NT2/D1 (cell line): ENCODE results near the gene RND2.

Experiments used
- DNase-seq: peaks from one replicate; pipeline ENCODE4 v3.0.0-alpha.2; 2011; ENCODE audit warnings: low read depth, low spot score
- H3K27me3 ChIP-seq: 2 replicates; pipeline ENCODE4 v1.6.0; 2011; ENCODE audit warnings: mild to moderate bottlenecking; ENCODE audit not compliant: insufficient read length, insufficient read depth
- H3K36me3 ChIP-seq: 2 replicates; pipeline ENCODE4 v1.6.1; 2011; ENCODE audit warnings: mild to moderate bottlenecking, low read length, mixed read lengths; ENCODE audit not compliant: insufficient read depth, insufficient read length
- H3K4me1 ChIP-seq: 2 replicates; pipeline ENCODE4 v1.5.1; 2011; ENCODE audit not compliant: insufficient read depth, insufficient read length
- H3K4me3 ChIP-seq: 2 replicates; pipeline ENCODE4 v1.5.1; 2011; ENCODE audit warnings: low read depth; ENCODE audit not compliant: insufficient read length
- H3K9ac ChIP-seq: 2 replicates; pipeline ENCODE4 v1.6.0; 2011; ENCODE audit warnings: low read depth; ENCODE audit not compliant: insufficient read length
- H3K9me3 ChIP-seq: 2 replicates; pipeline ENCODE4 v1.5.1; 2011; ENCODE audit warnings: mild to moderate bottlenecking, low read length; ENCODE audit not compliant: insufficient read depth
- SUZ12 ChIP-seq: IDR thresholded peaks from 2 replicates; pipeline ENCODE4 v1.6.1; 2011; ENCODE audit not compliant: insufficient read length, insufficient read depth; ENCODE audit errors: extremely low read depth
- YY1 ChIP-seq: IDR thresholded peaks from 2 replicates; pipeline ENCODE4 v1.6.1; 2011; ENCODE audit not compliant: insufficient read length, insufficient read depth
- ZNF274 ChIP-seq: IDR thresholded peaks from 2 replicates; pipeline ENCODE4 v1.6.1; 2011; ENCODE audit warnings: mild to moderate bottlenecking, low read depth, low read length

Gene RND2

DNA sequence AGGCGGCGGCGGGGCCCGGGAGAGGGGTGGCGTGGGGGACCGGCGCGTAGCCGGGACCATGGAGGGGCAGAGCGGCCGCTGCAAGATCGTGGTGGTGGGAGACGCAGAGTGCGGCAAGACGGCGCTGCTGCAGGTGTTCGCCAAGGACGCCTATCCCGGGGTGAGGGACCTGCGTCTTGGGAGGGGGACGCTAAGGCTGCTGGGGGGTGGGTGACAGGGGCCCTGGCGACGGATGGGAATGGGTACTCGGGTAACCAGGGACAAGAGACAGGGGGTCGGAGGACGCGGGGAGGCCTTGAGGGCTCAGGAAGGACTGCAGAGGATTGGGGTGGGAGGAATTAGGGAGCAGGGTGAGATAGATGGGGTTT lies 243 bp downstream of the RND2 start:
- Histone ChIP-seq H3K36me3 (peaks cover 14% of the 10 kb centered on the region), H3K9ac (peak overlapping the region; percentile 90), H3K4me3 (peak overlapping the region; percentile 76), H3K4me1 (peaks cover 16% of the 10 kb centered on the region), H3K9me3 (no peaks in the 10 kb centered on the region), H3K27me3 (no peaks in the 10 kb centered on the region)
- TF ChIP-seq SUZ12 (no peak), YY1 (no peak), ZNF274 (no peak)
- no peak for DNase-seq

DNA sequence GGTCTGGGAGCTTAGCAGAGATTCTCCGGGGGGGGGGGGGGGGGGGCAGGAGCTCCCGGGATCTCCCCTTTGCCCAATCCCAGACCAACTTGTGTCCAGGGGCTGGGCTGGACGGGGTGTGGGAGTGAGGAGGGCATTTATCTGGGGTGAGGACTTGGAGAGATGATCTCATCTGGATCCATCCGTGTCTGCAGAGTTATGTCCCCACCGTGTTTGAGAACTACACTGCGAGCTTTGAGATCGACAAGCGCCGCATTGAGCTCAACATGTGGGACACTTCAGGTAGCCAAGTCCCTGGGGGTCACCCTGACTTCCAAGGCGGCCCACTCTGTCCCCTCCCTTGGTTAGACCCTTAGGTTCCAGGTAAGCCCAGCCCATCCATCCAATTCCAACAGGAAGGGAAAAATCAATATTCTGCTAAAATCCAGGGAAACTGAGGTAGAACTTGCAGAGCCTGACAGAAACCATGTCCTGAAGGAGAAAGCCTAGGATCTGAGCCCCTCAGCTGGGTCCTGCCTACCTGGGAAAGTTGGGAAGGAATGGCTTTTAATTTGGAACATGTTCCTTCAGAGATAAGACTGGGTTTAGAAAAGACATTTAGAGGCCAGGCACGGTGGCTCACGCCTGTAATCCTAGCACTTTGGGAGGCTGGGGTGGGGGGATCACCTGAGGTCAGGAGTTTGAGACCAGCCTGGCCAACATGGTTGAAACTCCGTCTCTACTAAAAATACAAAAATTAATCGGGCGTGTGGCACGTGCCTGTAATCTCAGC lies 921 bp downstream of the RND2 start:
- H3K4me3 ChIP-seq, result peak overlapping the region; percentile 76
- H3K4me1 ChIP-seq, result peaks cover 19% of the 10 kb centered on the region
- no peak for TF ChIP-seq SUZ12
- TF ChIP-seq YY1, result no peak
- TF ChIP-seq ZNF274, result no peak
- H3K27me3 ChIP-seq, result no peaks in the 10 kb centered on the region
- peak overlapping the region; percentile 90 for H3K9ac ChIP-seq
- H3K9me3 ChIP-seq, result no peaks in the 10 kb centered on the region
- DNase-seq, result no peak
- H3K36me3 ChIP-seq, result peaks cover 17% of the 10 kb centered on the region

DNA sequence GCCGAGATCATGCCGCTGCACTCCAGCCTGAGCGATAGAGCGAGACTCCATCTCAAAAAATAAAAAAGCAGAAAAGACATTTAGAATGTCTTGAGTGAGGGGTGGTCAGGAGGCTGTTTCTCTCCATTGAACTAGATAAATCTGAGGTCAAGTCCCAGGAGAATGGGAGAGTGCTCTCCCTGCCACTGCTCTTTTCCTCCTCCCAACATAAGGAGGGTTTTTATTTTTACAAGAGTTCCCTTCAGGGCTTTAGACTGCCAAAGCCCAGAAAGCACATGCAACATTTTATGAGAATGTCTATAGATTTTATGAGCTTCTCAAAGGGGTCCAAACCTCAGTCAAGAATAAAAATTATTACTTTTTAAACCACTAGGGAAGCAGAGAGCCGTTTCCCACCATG lies 1.6 kb downstream of the RND2 start:
- no peaks in the 10 kb centered on the region for H3K27me3 ChIP-seq
- no peak for DNase-seq
- TF ChIP-seq YY1 (no peak), SUZ12 (no peak)
- peak overlapping the region; percentile 56 for H3K9ac ChIP-seq
- no peaks in the 10 kb centered on the region for H3K9me3 ChIP-seq
- H3K4me3 ChIP-seq, result no peak overlapping the region
- peaks cover 17% of the 10 kb centered on the region for H3K36me3 ChIP-seq
- H3K4me1 ChIP-seq, result peaks cover 23% of the 10 kb centered on the region

DNA sequence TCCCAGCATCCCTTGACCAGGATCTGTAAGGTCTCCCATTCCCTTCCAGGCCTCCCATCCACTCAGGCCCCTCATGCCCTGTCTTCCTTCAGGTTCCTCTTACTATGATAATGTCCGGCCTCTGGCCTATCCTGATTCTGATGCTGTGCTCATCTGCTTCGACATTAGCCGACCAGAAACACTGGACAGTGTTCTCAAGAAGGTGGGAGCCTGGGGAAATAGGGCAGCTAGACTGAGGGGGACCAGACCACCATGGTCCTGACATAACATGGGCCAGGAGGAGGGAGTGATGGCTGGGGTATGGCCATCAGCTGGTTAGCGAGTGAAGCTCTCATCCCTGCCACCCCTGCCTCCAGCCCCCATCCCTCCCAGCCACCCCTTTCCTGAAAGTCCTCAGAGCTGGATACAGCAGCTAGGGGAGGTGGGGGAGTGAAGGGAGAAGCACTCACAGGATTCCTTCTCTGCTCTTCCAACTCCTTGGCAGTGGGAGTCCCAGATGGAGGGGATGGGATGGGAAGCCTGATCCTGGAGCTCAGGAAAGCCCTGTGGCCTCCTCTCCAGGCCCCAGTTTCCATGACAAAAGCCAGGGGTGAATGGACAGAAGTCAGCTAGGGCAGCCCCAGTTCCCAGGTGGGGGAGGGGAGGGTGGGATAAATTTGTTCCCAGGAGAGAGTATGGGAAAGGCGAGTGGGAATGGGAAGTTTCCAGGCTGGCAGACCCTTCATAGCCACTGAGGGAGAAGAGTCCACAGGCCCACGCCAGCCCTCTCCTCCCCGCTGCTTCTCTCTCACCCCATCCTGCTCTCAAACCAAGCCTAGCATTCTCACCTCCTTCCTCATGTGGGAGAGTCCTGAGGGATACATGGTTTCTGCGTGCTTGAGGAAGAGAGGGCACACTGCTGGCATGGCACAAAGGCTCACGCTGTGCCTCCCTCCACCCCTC lies 2.3 kb downstream of the RND2 start:
- H3K27me3 ChIP-seq, result no peaks in the 10 kb centered on the region
- TF ChIP-seq SUZ12 (no peak), YY1 (no peak), ZNF274 (no peak)
- H3K4me1 ChIP-seq, result peaks cover 23% of the 10 kb centered on the region
- H3K4me3 ChIP-seq, result peak overlapping the region; percentile 8
- H3K9ac ChIP-seq, result peak overlapping the region; percentile 68
- no peaks in the 10 kb centered on the region for H3K9me3 ChIP-seq
- peaks cover 17% of the 10 kb centered on the region for H3K36me3 ChIP-seq
- peak; percentile 77 for DNase-seq

DNA sequence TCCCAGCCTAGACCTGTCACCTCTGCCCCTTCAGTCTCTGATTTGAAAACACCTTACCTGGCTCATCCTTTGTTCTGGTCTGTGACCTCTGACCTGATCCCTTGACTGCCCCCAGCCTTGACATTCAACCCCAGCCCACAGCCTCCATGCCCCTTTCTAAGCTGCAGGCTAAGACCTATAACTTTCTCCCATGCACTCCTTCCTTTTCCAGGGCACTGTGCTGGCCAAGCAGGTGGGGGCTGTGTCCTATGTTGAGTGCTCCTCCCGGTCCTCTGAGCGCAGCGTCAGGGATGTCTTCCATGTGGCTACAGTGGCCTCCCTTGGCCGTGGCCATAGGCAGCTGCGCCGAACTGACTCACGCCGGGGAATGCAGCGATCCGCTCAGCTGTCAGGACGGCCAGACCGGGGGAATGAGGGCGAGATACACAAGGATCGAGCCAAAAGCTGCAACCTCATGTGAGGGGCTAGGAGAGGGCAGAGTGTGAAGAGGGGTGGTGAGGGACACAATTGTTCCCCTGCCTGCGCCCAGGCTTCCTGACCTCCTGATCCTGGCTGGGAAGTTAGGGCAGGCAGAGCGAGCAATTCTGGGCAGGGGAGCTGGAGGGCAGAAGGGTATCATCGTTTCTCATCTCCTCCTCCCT lies 3.3 kb downstream of the RND2 start:
- Histone ChIP-seq H3K27me3 (no peaks in the 10 kb centered on the region), H3K4me1 (peaks cover 24% of the 10 kb centered on the region), H3K9ac (no peak overlapping the region), H3K4me3 (no peak overlapping the region), H3K9me3 (no peaks in the 10 kb centered on the region), H3K36me3 (peaks cover 17% of the 10 kb centered on the region)
- no peak for TF ChIP-seq SUZ12
- DNase-seq, result no peak

DNA sequence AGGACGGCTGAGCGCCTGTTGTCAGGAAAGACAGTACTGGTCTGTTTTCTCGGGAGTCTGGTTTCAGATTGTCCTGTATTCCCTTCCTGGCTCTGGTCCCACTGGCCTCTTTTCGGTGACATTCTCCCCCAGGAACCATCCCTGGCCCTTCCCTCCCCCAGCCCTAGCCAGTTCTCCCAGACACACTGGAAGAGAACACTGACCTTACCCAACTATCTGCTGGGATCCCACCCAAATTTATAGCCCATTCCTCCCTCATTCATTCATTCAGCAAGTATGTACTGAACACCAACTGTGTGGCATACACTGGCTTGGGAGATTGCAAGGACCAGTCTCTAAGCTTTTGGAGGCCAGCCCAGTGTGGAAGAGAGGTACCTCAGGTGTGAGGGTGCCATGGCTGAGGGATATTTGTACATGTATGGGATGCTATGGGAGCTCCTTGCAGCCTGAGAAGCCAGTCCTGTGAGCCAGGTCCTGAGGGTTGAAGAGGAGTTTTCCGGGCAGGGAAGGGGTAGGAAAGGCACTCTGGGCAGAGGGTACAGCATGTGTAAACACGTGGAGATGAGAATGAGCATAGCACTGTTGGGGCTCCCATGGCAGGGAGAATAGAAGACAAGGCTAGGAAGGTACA lies 5.2 kb downstream of the RND2 start:
- no peaks in the 10 kb centered on the region for H3K27me3 ChIP-seq
- no peak overlapping the region for H3K4me3 ChIP-seq
- peaks cover 17% of the 10 kb centered on the region for H3K36me3 ChIP-seq
- TF ChIP-seq ZNF274 (no peak), YY1 (no peak), SUZ12 (no peak)
- H3K4me1 ChIP-seq, result peaks cover 33% of the 10 kb centered on the region
- H3K9me3 ChIP-seq, result no peaks in the 10 kb centered on the region
- H3K9ac ChIP-seq, result no peak overlapping the region
- no peak for DNase-seq
